Uterus (tissue), 4 donors: ENCODE data around the gene TMEM185B. TPM values are rescaled to one million over a fixed set of nuclear protein-coding genes. Genes with fewer than 3 reads are reported as not detected.

Source experiments
- DNase-seq, 2 donors: peaks; one replicate each; pipeline ENCODE4 v3.0.0-alpha.2; 2019 to 2020
- H3K27ac ChIP-seq, 2 donors: fragments of 200-600 bp; sonication (generic); 1 replicate in 1 of 2; 2 replicates in 1 of 2; pipeline ENCODE4 v1.5.1; 2016 to 2018
- H3K27me3 ChIP-seq, 2 donors: fragments of 200-600 bp; sonication (generic); one replicate each; pipeline ENCODE4 v1.5.1; 2018 to 2019; ENCODE audit warnings: control low read depth in 1 of 2
- H3K36me3 ChIP-seq, 2 donors: fragments of 200-600 bp; sonication (generic); one replicate each; pipeline ENCODE4 v1.5.1; 2019; ENCODE audit warnings: control low read depth in 1 of 2
- H3K4me1 ChIP-seq, 2 donors: fragments of 200-600 bp; sonication (generic); one replicate each; pipeline ENCODE4 v1.5.1; 2018 to 2019; ENCODE audit warnings: control low read depth in 1 of 2
- H3K4me3 ChIP-seq, 2 donors: fragments of 200-600 bp; sonication (generic); 1 replicate in 1 of 2; 2 replicates in 1 of 2; pipeline ENCODE4 v1.5.1; 2018 to 2019; ENCODE audit warnings: mild to moderate bottlenecking in 1 of 2
- H3K9me3 ChIP-seq, 2 donors: fragments of 200-600 bp; sonication (generic); one replicate each; pipeline ENCODE4 v1.5.1; 2019; ENCODE audit warnings: control low read depth in 1 of 2
- CTCF ChIP-seq, 4 experiments: fragments of 200-600 bp in 2 of 4; fragments of 450-650 bp in 2 of 4; sonication (generic) in 2 of 4; IDR thresholded peaks; one replicate each; pipeline ENCODE4 v1.5.1; 2016 to 2019; ENCODE audit warnings: antibody characterized with exemption in 4 of 4, mild to moderate bottlenecking in 2 of 4, moderate library complexity in 1 of 4
- POLR2A ChIP-seq, 2 donors: fragments of 450-650 bp; IDR thresholded peaks; one replicate each; pipeline ENCODE4 v1.6.1; 2016; ENCODE audit warnings: antibody characterized with exemption in 2 of 2, mild to moderate bottlenecking in 1 of 2, moderate library complexity in 1 of 2
- intact Hi-C: fragments of 100-400 bp; cut with DNase I; formaldehyde crosslinking; loops from one replicate; pipeline ENCODE4 v1.15.1; 2023; ENCODE audit warnings: low total_unique reads
- total RNA-seq, 4 donors: library from RNA; depleted of rRNA in 3 of 4; stranded (reverse); fragments of >200 nt in 3 of 4; gene quantifications; one replicate each; pipeline versions ENCODE4 v1.1.0 to v1.2.4, GENCODE V29; 2014 to 2023
- donor health status: DM: yes; HTN: yes; CAD: no.

Gene TMEM185B
- total RNA-seq, 4 donors from 2014 or later = 11.5 to 34.6 (median 22.0) TPM

GRCh38 chr2:120209427-120210269, 13.6 kb downstream of the TMEM185B start:
- Histone ChIP-seq H3K36me3 (no peaks in the 10 kb centered on the region), H3K27ac (no peak overlapping the region), H3K4me1 (no peaks in the 10 kb centered on the region), H3K4me3 (no peak overlapping the region), H3K9me3 (no peaks in the 10 kb centered on the region), H3K27me3 (no peaks in the 10 kb centered on the region)
- intact Hi-C loops = no loop called here
- DNase-seq = no peak
- TF ChIP-seq POLR2A (IDR thresholded peaks at IDR 0.05) = no peak
- TF ChIP-seq CTCF (IDR thresholded peaks at IDR 0.05) = no peak

GRCh38 chr2:120208381-120209353, 14.5 kb downstream of the TMEM185B start:
- DNase-seq = no peak
- Histone ChIP-seq H3K36me3 (no peaks in the 10 kb centered on the region), H3K4me1 (no peaks in the 10 kb centered on the region), H3K4me3 (no peak overlapping the region), H3K27ac (no peak overlapping the region), H3K27me3 (no peaks in the 10 kb centered on the region), H3K9me3 (no peaks in the 10 kb centered on the region)
- intact Hi-C loops = no loop called here
- TF ChIP-seq CTCF (IDR thresholded peaks at IDR 0.05) (no peak), POLR2A (IDR thresholded peaks at IDR 0.05) (no peak)

- intact Hi-C loops = no loop called here
- Histone ChIP-seq H3K4me3 (no peak overlapping the region), H3K27ac (no peak overlapping the region), H3K27me3 (no peaks in the 10 kb centered on the region), H3K36me3 (no peaks in the 10 kb centered on the region), H3K9me3 (no peaks in the 10 kb centered on the region), H3K4me1 (no peaks in the 10 kb centered on the region)
- no peak for DNase-seq
- no peak for TF ChIP-seq POLR2A (IDR thresholded peaks at IDR 0.05)
- peak in 2 of 4 experiments; percentile 14 to 23 for TF ChIP-seq CTCF (IDR thresholded peaks at IDR 0.05)
These were observed 17.1 kb downstream of the TMEM185B start for GRCh38 chr2:120206022-120206581.

- Histone ChIP-seq H3K27ac (no peak overlapping the region), H3K4me3 (no peak overlapping the region), H3K9me3 (no peaks in the 10 kb centered on the region), H3K4me1 (no peaks in the 10 kb centered on the region), H3K27me3 (no peaks in the 10 kb centered on the region), H3K36me3 (no peaks in the 10 kb centered on the region)
- intact Hi-C loops = no loop called here
- no peak for TF ChIP-seq POLR2A (IDR thresholded peaks at IDR 0.05)
- no peak for TF ChIP-seq CTCF (IDR thresholded peaks at IDR 0.05)
- DNase-seq = no peak
These were observed 18.1 kb downstream of the TMEM185B start for GRCh38 chr2:120204945-120205670.
